Esophagus squamous epithelium (tissue), 5 donors: Measurements from ENCODE around the gene TDRD10. TPM values are rescaled to one million over a fixed set of nuclear protein-coding genes. Genes with fewer than 3 reads are reported as not detected.

Source experiments
- DNase-seq: peaks from one replicate; lab custom pipeline; 2025; lab: John Stamatoyannopoulos, UW
- H3K27ac ChIP-seq, 4 donors: fragments of 200-600 bp; sonication (generic); one replicate each; pipeline ENCODE4 v1.5.1; 2016 to 2019; ENCODE audit warnings: mild to moderate bottlenecking in 1 of 4
- H3K27me3 ChIP-seq, 4 donors: fragments of 200-600 bp; sonication (generic); 1 replicate in 3 of 4; 2 replicates in 1 of 4; pipeline versions ENCODE4 v1.5.1 to v1.6.0; 2017 to 2021; ENCODE audit warnings: antibody characterized with exemption in 1 of 4
- H3K36me3 ChIP-seq, 3 donors: fragments of 200-600 bp; sonication (generic); one replicate each; pipeline ENCODE4 v1.5.1; 2016 to 2019
- H3K4me1 ChIP-seq, 3 donors: fragments of 200-600 bp; sonication (generic); one replicate each; pipeline ENCODE4 v1.5.1; 2017 to 2019
- H3K4me3 ChIP-seq, 4 donors: fragments of 200-600 bp; sonication (generic); 1 replicate in 3 of 4; 2 replicates in 1 of 4; pipeline ENCODE4 v1.5.1; 2016 to 2019; ENCODE audit warnings: mild to moderate bottlenecking in 2 of 4, moderate library complexity in 1 of 4
- H3K9me3 ChIP-seq, 3 donors: fragments of 200-600 bp; sonication (generic); one replicate each; pipeline ENCODE4 v1.5.1; 2016 to 2019
- POLR2A ChIP-seq, 4 donors: fragments of 450-650 bp; IDR thresholded peaks; one replicate each; pipeline ENCODE4 v1.6.1; 2017; ENCODE audit warnings: antibody characterized with exemption in 4 of 4, mild to moderate bottlenecking in 4 of 4, moderate library complexity in 3 of 4
- WGBS, 2 donors: methylation state at CpG; one replicate each; pipeline ENCODE4 v1.1.5; 2018; 5-methylcytosine and 5-hydroxymethylcytosine counted together
- intact Hi-C: fragments of 100-400 bp; cut with DNase I; formaldehyde crosslinking; loops from one replicate; pipeline ENCODE4 v1.15.0; 2022
- total RNA-seq, 4 donors: library from RNA; depleted of rRNA; stranded (reverse); fragments of >200 nt; gene quantifications; one replicate each; pipeline ENCODE4 v1.1.0, GENCODE V29; 2016
- TF ChIP-seq, protein P1 (sequence below), 6 experiments: fragments of 450-650 bp in 4 of 6; fragments of 200-600 bp in 2 of 6; sonication (generic) in 2 of 6; IDR thresholded peaks; one replicate each; pipeline ENCODE4 v1.5.1; 2016 to 2019; ENCODE audit warnings: antibody characterized with exemption in 6 of 6, mild to moderate bottlenecking in 4 of 6, moderate library complexity in 4 of 6
- donor health status: DM: yes; HTN: yes; CAD: no.

Gene TDRD10
- total RNA-seq, 4 donors from 2014 or later: 0.26 to 2.7 TPM; not detected in 2

DNA sequence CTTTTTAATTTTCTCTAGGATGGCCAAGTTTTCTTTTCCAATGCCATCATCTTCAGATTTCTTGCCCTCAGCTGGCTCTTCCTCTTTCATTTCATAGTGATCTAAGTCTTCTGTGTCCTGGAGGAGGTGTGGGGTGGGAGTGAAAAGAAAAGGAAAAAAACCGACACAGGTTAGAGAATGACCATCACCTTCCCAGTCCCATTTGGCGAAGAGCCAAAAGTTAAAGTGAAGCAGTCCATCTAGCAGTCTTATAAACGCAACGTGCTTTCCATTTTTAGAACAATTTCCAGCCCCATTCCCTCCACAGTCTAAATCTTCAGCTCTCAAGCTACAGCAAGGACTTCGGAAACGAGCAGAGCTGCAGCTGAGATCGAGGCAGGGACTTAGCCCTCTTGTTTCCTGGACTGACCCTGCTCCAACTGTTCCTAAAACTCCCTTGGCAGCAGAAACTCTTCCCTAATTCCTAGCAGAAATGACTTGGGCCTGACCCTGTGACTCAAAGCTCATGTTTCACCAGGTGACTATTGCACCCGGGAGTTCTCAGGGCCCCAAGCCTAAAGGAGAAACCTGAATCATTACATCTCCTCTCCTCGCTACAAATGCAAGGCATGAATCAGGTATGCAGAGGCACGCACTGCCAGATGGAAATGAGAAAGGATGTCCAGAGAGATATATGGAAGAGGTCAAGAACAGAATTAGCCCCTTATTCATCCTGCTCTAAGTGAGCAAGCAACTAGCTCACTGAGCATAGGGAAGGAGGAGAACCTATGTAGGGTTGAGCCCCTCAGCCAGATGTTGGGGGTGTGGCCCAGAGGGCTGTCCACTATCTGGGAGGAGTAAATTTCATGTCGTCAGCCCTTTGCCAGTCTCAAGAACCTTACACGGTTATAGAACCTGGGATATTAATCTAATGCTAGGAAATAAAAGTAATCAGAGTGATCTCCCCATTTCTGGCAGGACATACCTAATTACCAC, 51.3 kb downstream of the TDRD10 start:
- Histone ChIP-seq H3K27ac (peak overlapping the region; percentile 19 to 75 (median 40)), H3K4me3 (no peak overlapping the region), H3K36me3 (peaks cover 45 to 79% (median 61%) of the 10 kb centered on the region in 3 donors), H3K4me1 (peaks cover 15 to 82% (median 30%) of the 10 kb centered on the region in 3 donors), H3K27me3 (no peaks in the 10 kb centered on the region), H3K9me3 (no peaks in the 10 kb centered on the region)
- intact Hi-C loops: no loop called here
- TF ChIP-seq, protein P1, sequence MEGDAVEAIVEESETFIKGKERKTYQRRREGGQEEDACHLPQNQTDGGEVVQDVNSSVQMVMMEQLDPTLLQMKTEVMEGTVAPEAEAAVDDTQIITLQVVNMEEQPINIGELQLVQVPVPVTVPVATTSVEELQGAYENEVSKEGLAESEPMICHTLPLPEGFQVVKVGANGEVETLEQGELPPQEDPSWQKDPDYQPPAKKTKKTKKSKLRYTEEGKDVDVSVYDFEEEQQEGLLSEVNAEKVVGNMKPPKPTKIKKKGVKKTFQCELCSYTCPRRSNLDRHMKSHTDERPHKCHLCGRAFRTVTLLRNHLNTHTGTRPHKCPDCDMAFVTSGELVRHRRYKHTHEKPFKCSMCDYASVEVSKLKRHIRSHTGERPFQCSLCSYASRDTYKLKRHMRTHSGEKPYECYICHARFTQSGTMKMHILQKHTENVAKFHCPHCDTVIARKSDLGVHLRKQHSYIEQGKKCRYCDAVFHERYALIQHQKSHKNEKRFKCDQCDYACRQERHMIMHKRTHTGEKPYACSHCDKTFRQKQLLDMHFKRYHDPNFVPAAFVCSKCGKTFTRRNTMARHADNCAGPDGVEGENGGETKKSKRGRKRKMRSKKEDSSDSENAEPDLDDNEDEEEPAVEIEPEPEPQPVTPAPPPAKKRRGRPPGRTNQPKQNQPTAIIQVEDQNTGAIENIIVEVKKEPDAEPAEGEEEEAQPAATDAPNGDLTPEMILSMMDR (IDR thresholded peaks at IDR 0.05): no peak
- TF ChIP-seq POLR2A (IDR thresholded peaks at IDR 0.05): no peak
- WGBS, 2 donors: 43 to 51% methylated on average over 10 of the region's 12 CpGs
- DNase-seq: no peak

DNA sequence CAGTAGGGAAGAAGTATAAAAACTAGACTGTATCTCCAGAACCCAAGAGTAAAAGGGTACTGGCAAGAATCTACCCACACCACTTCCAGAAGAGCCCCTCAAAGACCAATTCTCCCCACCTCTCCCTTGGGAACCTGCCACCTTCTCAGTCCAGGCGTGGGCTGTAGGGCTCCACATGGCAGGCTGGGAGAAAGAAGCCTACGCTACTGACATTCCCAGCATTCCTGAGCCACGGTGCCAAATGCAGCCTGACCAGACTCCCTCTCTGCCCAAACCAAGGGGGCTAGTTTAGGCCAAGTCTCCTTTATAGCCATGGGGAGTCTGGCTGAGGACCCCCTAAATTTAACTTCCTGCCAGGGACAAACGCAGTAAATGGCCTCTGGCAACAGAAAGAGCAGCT, 54.4 kb downstream of the TDRD10 start:
- peak overlapping the region; percentile 73 to 99 (median 96) for H3K4me3 ChIP-seq
- no peaks in the 10 kb centered on the region for H3K9me3 ChIP-seq
- peaks cover 35 to 51% (median 43%) of the 10 kb centered on the region in 3 donors for H3K36me3 ChIP-seq
- DNase-seq: no peak
- WGBS, 2 donors: 14 to 27% methylated on average over 2 to 3 of the region's 4 CpGs
- no peaks in the 10 kb centered on the region for H3K27me3 ChIP-seq
- peaks cover 15 to 71% (median 38%) of the 10 kb centered on the region in 3 donors for H3K4me1 ChIP-seq
- no peak for TF ChIP-seq POLR2A (IDR thresholded peaks at IDR 0.05)
- TF ChIP-seq, protein P1 (IDR thresholded peaks at IDR 0.05): no peak
- intact Hi-C loops: no loop called here
- peak overlapping the region in 3 of 4 donors; percentile 16 to 96 (median 96) for H3K27ac ChIP-seq

DNA sequence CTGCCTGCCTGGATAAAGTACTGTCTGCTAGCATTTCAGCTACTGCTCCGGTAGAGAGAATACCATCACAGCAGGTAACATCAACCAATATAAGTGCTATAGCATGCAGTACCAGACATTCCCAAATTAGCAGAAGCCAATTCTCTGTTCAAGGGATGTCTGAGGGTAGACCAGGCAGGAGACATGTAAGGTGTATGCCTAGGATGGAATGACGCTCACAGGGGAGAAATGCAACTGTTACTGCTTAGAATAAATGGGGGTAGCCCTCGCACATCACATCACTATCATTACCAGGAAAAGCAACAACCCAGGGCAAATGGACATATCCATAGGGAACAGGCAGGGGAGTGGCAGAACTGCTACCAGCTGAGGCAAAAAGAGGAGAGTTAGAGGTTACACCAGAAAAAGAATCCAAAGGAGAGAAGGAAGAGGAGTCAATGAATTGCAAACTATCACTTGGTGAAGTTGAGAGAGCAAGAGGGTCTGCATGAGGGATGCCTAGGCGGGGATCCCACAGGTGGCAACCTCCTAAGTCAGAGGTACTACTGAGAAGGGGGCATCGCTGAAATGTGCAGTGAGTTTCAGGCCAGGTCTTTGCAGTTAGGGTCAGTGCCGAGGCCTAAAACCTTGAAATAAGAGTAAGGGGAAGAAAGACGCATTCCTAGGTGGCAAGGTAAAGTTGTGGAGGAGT, 55.4 kb downstream of the TDRD10 start:
- WGBS, 2 donors: 5 to 9% methylated on average over 7 of the region's 7 CpGs
- no peak for DNase-seq
- Histone ChIP-seq H3K27ac (peak overlapping the region in 3 of 4 donors; percentile 93 to 96 (median 96)), H3K36me3 (peaks cover 25 to 41% (median 34%) of the 10 kb centered on the region in 3 donors), H3K9me3 (no peaks in the 10 kb centered on the region), H3K4me3 (peak overlapping the region; percentile 73 to 99 (median 96)), H3K27me3 (no peaks in the 10 kb centered on the region), H3K4me1 (peaks cover 15 to 61% (median 38%) of the 10 kb centered on the region in 3 donors)
- no peak for TF ChIP-seq POLR2A (IDR thresholded peaks at IDR 0.05)
- TF ChIP-seq, protein P1 (IDR thresholded peaks at IDR 0.05): no peak
- intact Hi-C loops: no loop called here

DNA sequence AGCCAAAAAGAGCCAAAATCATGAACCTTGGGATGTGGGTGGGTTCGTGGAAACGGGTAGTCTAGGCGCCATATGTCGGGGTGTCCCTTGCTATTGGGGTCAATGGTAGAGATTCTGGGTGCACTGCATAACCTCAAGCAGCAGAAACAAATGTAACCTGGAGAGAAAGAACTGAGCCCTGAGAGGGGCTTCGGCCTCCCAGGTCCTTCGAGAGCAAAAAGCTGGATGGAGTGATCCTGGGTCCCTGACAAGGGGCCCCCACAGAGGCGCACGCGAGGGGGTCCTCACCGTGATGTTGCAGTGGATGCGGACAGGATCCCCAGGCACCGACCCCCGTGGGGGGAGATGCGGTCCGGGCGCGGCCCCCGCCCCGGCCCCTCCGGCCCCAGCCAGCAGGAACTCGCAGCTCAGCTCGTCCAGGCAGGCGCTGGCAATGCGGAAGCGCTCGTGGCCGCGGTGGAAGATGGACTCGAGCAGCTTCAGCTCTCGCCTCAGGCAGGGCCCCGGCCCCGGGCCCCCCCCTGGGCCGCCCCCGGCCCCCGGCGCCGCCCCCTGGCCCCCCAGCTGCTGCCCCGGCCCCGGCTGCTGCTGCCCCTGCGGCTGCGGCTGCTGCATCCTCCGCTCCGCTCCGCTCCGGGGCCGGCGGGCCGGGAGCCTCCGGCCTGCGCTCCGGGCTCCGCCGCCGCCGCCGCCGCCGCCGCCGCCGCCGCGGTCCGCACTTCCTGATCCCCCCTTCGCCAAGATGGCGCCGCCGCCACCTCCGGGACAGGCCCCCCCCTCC, 56.1 kb downstream of the TDRD10 start, which contains the start of gene UBE2Q1:
Gene UBE2Q1, minus strand, starts transcription at position 724 of the 781 bp plus-strand sequence. Its CDS starts 109 bp downstream, at position 615.
- Histone ChIP-seq H3K27me3 (no peaks in the 10 kb centered on the region), H3K4me1 (peaks cover 15 to 54% (median 34%) of the 10 kb centered on the region in 3 donors), H3K36me3 (peaks cover 18 to 33% (median 26%) of the 10 kb centered on the region in 3 donors), H3K4me3 (peak within 1 kb of the TSS; percentile 73 to 99 (median 96)), H3K9me3 (no peaks in the 10 kb centered on the region), H3K27ac (peak within 1 kb of the TSS; percentile 93 to 97 (median 96))
- peak in 1 of 4 donors; percentile 34 for TF ChIP-seq POLR2A (IDR thresholded peaks at IDR 0.05)
- TF ChIP-seq, protein P1 (IDR thresholded peaks at IDR 0.05): no peak
- intact Hi-C loops: no loop called here
- no peak for DNase-seq
- 0 to 1% methylated on average over 8 to 13 of the region's 69 CpGs for WGBS, 2 donors
